ENCODE results near the gene TGM1.
A peak's percentile ranks its signal among the peaks of the same experiment; 100 is the strongest.

Gene TGM1

DNA sequence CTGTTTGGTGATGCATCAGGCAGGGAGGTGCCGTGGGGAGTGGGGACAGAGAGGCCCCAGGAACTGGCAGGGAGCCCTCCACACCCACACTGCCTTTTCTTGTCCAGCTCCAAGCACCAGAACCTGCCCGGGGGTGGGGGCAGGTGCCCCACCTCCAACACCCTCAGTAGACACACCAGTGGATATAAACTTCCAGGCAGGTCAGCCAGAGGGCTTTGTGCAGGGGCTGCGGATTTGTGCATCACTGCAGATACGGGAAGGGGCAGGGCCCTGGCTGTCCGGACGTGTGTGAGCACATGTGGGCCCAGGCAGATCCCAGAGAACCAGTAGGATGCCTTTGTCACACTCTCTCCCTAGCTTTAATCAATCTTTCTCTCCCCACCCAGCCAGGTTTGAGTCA, 1.3 kb upstream of the TGM1 start:
- H3K9ac ChIP-seq (ENCODE audit: low read depth, low read length), result no peak overlapping the region
- no peaks in the 10 kb centered on the region for H3K27me3 ChIP-seq (ENCODE audit: control insufficient read depth, insufficient read depth, low read length)
- H3K4me1 ChIP-seq (ENCODE audit: control insufficient read depth, insufficient read depth, low read length), result no peaks in the 10 kb centered on the region
- H3K9me3 ChIP-seq (ENCODE audit: control insufficient read depth, insufficient read depth, low read length), result no peaks in the 10 kb centered on the region
- H3K36me3 ChIP-seq (ENCODE audit: control insufficient read depth, insufficient read depth, low read length), result peaks cover 20% of the 10 kb centered on the region
- no peak overlapping the region for H3K4me3 ChIP-seq (ENCODE audit: low read depth, low read length)

DNA sequence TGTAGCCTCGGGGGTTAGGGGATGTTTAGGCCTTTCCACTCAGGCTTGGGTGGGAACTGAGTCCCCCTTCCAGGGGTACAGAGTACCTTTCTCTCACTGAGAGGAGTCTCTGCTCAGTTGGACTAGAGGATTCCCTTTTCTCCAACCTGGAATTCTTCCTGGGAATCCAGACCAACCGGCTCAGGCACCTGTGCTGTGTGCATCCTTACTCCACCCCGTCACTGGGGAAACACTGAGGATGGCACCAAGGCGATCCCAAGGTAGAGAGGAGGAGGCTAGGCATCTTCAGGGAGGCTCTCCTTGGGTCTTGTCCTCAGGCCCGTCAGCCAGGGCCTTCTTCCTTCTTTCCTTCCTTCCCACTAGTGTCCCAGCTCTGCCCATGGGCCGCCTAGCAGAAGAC, 871 bp upstream of the TGM1 start:
- H3K36me3 ChIP-seq (ENCODE audit: control insufficient read depth, insufficient read depth, low read length), result peaks cover 18% of the 10 kb centered on the region
- no peaks in the 10 kb centered on the region for H3K4me1 ChIP-seq (ENCODE audit: control insufficient read depth, insufficient read depth, low read length)
- H3K9me3 ChIP-seq (ENCODE audit: control insufficient read depth, insufficient read depth, low read length), result no peaks in the 10 kb centered on the region
- no peak overlapping the region for H3K4me3 ChIP-seq (ENCODE audit: low read depth, low read length)
- no peak overlapping the region for H3K9ac ChIP-seq (ENCODE audit: low read depth, low read length)
- no peaks in the 10 kb centered on the region for H3K27me3 ChIP-seq (ENCODE audit: control insufficient read depth, insufficient read depth, low read length)

DNA sequence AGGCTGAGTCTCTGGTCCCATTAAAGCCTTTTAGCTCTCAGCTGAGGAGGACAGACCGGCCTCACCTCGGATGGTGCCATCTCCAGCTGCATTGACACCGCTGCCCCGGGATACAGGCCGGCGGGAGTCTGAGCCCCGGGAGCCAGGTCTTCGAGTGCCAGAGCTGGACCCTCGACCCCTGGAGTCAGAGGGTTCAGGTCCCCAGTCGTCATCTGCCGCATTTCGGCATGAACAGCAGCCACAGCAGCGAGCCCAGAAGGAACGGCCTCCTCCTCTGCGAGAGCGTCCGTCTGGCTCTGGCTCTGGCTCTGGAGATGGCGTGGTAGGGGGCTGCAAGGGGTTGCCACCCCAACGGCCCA, 1.0 kb downstream of the TGM1 start:
- H3K4me3 ChIP-seq (ENCODE audit: low read depth, low read length), result no peak overlapping the region
- peaks cover 14% of the 10 kb centered on the region for H3K36me3 ChIP-seq (ENCODE audit: control insufficient read depth, insufficient read depth, low read length)
- H3K27me3 ChIP-seq (ENCODE audit: control insufficient read depth, insufficient read depth, low read length), result no peaks in the 10 kb centered on the region
- H3K9me3 ChIP-seq (ENCODE audit: control insufficient read depth, insufficient read depth, low read length), result no peaks in the 10 kb centered on the region
- H3K9ac ChIP-seq (ENCODE audit: low read depth, low read length), result no peak overlapping the region
- H3K4me1 ChIP-seq (ENCODE audit: control insufficient read depth, insufficient read depth, low read length), result no peaks in the 10 kb centered on the region

DNA sequence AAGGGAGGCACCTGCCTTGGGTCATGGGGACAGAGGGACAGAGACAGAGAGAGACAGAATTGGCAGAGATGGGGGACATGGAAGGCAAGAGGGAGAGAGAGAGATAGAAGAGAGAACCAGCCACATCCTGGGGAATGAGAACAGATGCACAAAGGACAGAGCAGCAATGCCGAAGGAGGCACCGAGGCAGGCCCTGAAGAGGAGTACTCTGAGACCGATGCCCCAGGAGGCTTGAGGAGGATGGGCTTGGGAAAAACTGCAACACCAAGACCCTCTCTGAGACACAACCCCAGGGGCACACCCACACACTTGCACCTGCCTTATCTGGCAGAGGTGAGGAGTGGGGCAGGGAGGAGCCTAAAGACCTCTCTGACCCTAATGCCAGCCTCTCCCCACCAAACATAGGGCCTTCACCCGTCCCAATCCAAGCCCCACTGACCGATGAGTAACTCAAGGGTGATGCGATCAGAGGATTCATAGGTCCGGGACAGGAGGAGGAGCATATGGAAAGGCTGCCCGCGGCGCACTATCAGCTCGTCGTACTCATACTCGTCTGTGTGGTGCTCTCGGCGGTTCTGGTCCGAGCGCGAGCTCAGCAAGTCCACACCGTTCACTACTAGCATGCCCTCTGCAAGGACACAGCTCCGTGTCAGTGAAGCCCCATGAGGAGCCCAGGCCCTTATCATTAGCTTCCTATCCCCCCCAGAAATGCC, 1.6 kb downstream of the TGM1 start:
- H3K4me1 ChIP-seq (ENCODE audit: control insufficient read depth, insufficient read depth, low read length), result no peaks in the 10 kb centered on the region
- no peak overlapping the region for H3K4me3 ChIP-seq (ENCODE audit: low read depth, low read length)
- peaks cover 8% of the 10 kb centered on the region for H3K36me3 ChIP-seq (ENCODE audit: control insufficient read depth, insufficient read depth, low read length)
- no peaks in the 10 kb centered on the region for H3K27me3 ChIP-seq (ENCODE audit: control insufficient read depth, insufficient read depth, low read length)
- no peak overlapping the region for H3K9ac ChIP-seq (ENCODE audit: low read depth, low read length)
- H3K9me3 ChIP-seq (ENCODE audit: control insufficient read depth, insufficient read depth, low read length), result no peaks in the 10 kb centered on the region

DNA sequence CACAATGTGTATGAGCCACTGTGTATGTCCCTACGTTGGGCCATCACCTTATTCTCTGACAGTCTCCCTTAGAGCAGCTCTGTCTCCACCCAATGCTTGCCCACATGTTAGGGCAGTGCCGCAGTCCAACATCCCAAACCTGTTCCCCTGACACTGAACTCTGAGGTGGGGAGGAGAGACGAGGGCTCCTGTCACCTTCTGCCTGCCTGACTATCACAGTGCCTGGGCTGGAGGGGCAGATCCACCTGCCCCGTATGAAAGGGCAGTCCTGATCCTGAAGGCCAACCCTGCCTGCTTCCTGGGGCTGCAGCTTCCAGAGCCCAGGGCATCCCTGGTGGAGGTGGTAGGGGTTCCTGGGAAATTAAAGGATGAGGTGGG, 2.2 kb downstream of the TGM1 start:
- Histone ChIP-seq H3K9me3 (ENCODE audit: control insufficient read depth, insufficient read depth, low read length) (no peaks in the 10 kb centered on the region), H3K27me3 (ENCODE audit: control insufficient read depth, insufficient read depth, low read length) (no peaks in the 10 kb centered on the region), H3K9ac (ENCODE audit: low read depth, low read length) (no peak overlapping the region), H3K4me3 (ENCODE audit: low read depth, low read length) (no peak overlapping the region), H3K36me3 (ENCODE audit: control insufficient read depth, insufficient read depth, low read length) (peaks cover 5% of the 10 kb centered on the region), H3K4me1 (ENCODE audit: control insufficient read depth, insufficient read depth, low read length) (no peaks in the 10 kb centered on the region)

DNA sequence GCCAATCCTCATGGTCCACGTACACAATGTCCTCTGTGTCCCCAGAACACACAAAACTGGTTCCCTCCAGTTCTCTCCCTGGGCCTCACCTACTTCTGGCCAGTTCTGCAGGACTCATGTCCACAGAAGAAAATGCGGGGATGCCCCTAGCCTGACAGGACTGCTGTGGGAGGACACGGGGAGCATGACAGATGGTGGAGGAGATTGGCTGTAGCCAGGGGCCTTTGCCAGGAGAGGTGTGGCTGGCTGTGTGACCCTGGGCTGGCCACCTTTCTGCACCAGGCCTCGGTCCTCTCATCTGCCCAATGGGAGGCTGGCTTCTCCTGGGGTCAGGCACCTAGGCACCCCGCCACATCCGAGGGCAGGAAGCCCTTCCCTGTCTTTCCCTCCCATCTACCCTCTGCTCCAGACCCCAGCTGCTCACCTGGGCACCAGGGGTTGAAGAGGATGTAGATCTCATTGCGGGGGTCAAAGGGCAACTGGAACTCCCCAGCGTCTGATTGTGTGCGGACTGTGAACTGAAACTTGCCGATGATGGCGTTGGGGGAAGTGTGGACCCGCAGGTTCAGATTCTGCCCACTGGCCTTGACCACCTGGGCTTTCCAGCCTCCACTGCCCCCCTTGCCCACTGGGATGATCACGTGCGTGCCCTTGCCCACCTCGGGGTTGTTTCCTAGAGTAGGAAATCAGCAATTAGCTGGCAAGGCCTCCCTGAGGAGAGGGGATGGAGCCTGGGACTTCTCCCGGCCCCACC, 2.8 kb downstream of the TGM1 start:
- H3K9ac ChIP-seq (ENCODE audit: low read depth, low read length), result no peak overlapping the region
- H3K4me1 ChIP-seq (ENCODE audit: control insufficient read depth, insufficient read depth, low read length), result no peaks in the 10 kb centered on the region
- no peak overlapping the region for H3K4me3 ChIP-seq (ENCODE audit: low read depth, low read length)
- peaks cover 5% of the 10 kb centered on the region for H3K36me3 ChIP-seq (ENCODE audit: control insufficient read depth, insufficient read depth, low read length)
- H3K27me3 ChIP-seq (ENCODE audit: control insufficient read depth, insufficient read depth, low read length), result no peaks in the 10 kb centered on the region
- H3K9me3 ChIP-seq (ENCODE audit: control insufficient read depth, insufficient read depth, low read length), result no peaks in the 10 kb centered on the region

DNA sequence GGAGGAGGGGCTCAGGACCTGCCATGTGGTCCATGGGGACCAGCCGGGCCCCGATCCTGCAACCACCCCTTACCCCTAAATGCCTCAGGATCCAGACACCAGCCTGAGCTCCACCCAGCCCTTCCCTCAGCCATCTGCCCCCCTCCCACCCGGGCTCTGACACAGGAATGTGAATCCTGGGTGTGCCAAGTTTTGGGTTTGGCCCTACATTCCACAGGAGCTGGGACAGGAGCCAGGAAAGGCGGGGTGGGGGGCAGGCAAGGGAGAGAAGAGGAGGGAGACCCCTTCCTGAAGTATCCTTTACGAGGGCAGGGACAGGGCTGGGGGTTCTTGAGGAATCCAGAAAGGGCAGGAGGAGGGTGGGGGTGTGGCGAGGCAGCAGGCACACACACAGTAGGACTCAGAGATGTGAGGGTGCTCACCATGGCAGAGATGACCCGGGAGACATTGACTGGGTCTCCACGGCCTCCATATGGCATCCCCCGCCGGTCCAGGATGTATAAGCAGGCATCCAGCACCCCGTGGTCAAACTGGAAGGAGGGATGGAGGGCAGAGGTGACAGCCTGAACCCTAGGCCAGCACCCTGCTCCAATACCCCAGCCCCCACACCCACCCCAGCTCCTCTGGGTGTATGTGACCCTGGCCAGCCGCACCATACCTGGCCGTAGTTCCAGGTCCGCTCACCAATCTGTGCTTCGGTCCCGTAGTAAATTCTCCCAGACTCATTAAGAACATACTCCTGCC, 3.5 kb downstream of the TGM1 start:
- H3K4me1 ChIP-seq (ENCODE audit: control insufficient read depth, insufficient read depth, low read length), result no peaks in the 10 kb centered on the region
- H3K36me3 ChIP-seq (ENCODE audit: control insufficient read depth, insufficient read depth, low read length), result no peaks in the 10 kb centered on the region
- H3K4me3 ChIP-seq (ENCODE audit: low read depth, low read length), result no peak overlapping the region
- no peaks in the 10 kb centered on the region for H3K9me3 ChIP-seq (ENCODE audit: control insufficient read depth, insufficient read depth, low read length)
- H3K27me3 ChIP-seq (ENCODE audit: control insufficient read depth, insufficient read depth, low read length), result no peaks in the 10 kb centered on the region
- H3K9ac ChIP-seq (ENCODE audit: low read depth, low read length), result peak overlapping the region; percentile 37

DNA sequence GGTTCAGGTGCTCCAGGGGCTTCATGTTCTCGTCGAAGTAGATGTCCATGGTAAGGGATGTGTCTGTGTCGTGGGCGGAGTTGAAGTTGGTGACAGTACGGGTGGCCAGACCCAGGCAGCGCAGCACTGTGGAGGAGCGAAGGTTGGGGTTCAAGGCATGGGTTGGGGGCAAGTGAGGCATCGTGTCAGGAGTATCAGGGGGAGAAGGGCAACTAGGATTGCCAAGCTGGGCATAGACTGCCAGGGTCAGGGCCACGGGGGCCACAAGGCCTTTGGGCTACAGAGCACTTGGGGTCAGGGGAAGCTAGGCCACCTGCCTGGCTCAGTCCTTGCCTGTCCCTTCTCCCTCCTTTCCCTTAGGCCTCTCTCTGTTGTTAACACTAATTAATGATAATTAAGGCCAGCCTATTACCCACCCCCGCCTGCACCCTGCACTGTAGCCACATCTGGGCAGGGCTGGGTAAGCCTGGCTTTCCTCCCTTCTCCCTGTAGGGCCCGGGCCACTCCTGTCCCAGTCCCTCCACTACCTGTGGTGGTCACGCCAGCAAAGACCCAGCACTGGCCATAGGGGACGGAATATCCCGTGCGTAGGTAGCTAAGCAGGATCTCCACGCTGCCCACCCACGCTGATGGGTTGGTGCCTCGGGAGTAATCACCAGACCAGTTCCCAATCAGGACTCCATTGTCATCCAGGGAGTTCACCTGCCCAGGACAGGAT, 4.3 kb downstream of the TGM1 start:
- H3K4me3 ChIP-seq (ENCODE audit: low read depth, low read length), result no peak overlapping the region
- no peaks in the 10 kb centered on the region for H3K27me3 ChIP-seq (ENCODE audit: control insufficient read depth, insufficient read depth, low read length)
- no peaks in the 10 kb centered on the region for H3K4me1 ChIP-seq (ENCODE audit: control insufficient read depth, insufficient read depth, low read length)
- H3K9me3 ChIP-seq (ENCODE audit: control insufficient read depth, insufficient read depth, low read length), result no peaks in the 10 kb centered on the region
- H3K36me3 ChIP-seq (ENCODE audit: control insufficient read depth, insufficient read depth, low read length), result no peaks in the 10 kb centered on the region
- no peak overlapping the region for H3K9ac ChIP-seq (ENCODE audit: low read depth, low read length)

DNA sequence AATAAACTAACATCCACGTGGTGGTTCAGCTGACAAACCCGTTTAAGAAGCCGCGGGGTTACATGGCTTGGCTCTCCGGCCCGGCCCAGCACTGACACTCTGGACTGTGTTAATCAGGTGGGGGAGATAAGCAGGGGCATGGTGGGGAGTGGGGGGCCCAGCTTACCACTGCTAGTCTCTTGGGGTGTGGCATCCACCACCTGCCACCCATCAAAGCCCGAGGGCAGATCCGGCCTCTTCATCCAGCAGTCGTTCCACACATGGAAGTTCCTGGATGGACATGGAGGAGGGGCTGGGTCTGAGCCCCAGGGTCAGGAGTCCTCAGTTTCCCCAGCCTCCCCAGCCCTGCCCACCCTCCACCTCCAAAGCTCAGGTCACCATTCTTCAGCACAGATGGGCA, 4.9 kb downstream of the TGM1 start:
- H3K4me3 ChIP-seq (ENCODE audit: low read depth, low read length), result no peak overlapping the region
- no peaks in the 10 kb centered on the region for H3K4me1 ChIP-seq (ENCODE audit: control insufficient read depth, insufficient read depth, low read length)
- no peaks in the 10 kb centered on the region for H3K36me3 ChIP-seq (ENCODE audit: control insufficient read depth, insufficient read depth, low read length)
- H3K9ac ChIP-seq (ENCODE audit: low read depth, low read length), result no peak overlapping the region
- no peaks in the 10 kb centered on the region for H3K9me3 ChIP-seq (ENCODE audit: control insufficient read depth, insufficient read depth, low read length)
- no peaks in the 10 kb centered on the region for H3K27me3 ChIP-seq (ENCODE audit: control insufficient read depth, insufficient read depth, low read length)

DNA sequence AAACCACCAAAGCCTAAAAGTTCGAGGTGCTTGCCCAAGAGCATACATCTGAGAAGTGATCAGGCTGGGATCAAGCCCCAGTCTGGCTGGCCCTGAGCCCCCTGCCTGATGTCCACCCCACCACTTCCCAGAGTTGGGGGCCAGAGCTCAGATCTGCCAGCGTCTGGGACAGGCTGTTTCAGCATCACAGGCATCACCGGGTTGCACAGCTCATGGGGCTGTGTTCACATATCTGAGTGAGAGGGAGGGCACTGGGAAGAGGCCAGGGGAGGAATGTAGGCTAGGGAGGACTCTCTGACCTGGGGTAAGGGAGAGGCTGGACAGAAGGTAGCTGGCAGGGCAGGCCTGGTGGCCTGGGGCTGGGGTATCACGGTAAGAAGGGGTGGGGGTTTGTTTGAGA, 6.0 kb downstream of the TGM1 start:
- no peaks in the 10 kb centered on the region for H3K9me3 ChIP-seq (ENCODE audit: control insufficient read depth, insufficient read depth, low read length)
- no peaks in the 10 kb centered on the region for H3K27me3 ChIP-seq (ENCODE audit: control insufficient read depth, insufficient read depth, low read length)
- no peak overlapping the region for H3K4me3 ChIP-seq (ENCODE audit: low read depth, low read length)
- H3K9ac ChIP-seq (ENCODE audit: low read depth, low read length), result no peak overlapping the region
- H3K4me1 ChIP-seq (ENCODE audit: control insufficient read depth, insufficient read depth, low read length), result no peaks in the 10 kb centered on the region
- H3K36me3 ChIP-seq (ENCODE audit: control insufficient read depth, insufficient read depth, low read length), result peaks cover 3% of the 10 kb centered on the region

DNA sequence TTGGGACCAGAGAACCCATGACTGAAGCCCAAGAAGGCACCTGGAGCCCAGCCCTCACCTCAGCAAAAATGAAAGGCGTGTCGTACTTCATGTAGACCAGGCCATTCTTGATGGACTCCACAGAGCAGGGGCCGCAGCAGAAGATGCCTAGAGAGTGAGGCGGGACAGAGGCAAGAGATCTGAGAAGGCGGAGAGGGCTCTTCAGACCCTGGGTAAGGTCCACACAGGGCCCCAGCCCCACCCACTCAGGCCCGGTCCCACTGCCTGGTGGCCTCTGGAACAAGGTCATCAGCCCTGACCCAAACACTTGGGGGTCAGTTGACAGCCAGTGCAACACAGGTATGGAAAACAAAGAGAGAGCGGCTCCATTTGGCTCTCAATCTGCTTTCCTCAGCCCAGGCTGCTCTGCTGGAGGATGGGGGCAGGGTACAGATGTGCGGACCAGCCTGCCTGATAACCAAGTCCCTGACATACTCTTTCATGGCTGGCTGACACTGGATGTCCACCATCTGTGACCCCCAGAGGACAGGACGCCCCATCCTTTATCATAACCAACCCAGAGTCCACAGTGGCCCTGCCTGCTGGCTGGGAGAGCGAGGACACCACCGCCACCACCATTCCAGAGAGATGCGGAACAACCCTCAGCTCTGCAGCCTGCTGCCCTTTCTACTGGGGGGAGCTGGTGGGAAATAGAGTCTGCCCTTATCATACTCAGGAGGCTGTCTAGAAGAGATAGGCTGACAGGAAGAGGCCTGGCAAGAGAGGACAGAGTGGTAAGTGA, 6.9 kb downstream of the TGM1 start:
- H3K27me3 ChIP-seq (ENCODE audit: control insufficient read depth, insufficient read depth, low read length), result no peaks in the 10 kb centered on the region
- H3K9me3 ChIP-seq (ENCODE audit: control insufficient read depth, insufficient read depth, low read length), result no peaks in the 10 kb centered on the region
- no peaks in the 10 kb centered on the region for H3K4me1 ChIP-seq (ENCODE audit: control insufficient read depth, insufficient read depth, low read length)
- H3K9ac ChIP-seq (ENCODE audit: low read depth, low read length), result no peak overlapping the region
- peaks cover 3% of the 10 kb centered on the region for H3K36me3 ChIP-seq (ENCODE audit: control insufficient read depth, insufficient read depth, low read length)
- H3K4me3 ChIP-seq (ENCODE audit: low read depth, low read length), result no peak overlapping the region
